GM23338 (cell line): ENCODE measurements around the gene MEGF11. TPM values are rescaled to one million over a fixed set of nuclear protein-coding genes. Genes with fewer than 3 reads are reported as not detected.

Experiments used
- ATAC-seq: fragments of 200-7000 bp; cut with Tn5 transposase; 3 replicates; pipeline ENCODE4 v1.9.1; 2020
- DNase-seq: peaks from one replicate; pipeline ENCODE4 v3.0.0-alpha.2; 2015; ENCODE audit warnings: low spot score
- H2AFZ ChIP-seq: fragments of 200-600 bp; sonication (generic); 2 replicates; pipeline ENCODE4 v1.8.0; 2016; ENCODE audit warnings: antibody characterized with exemption, mild to moderate bottlenecking, moderate library complexity
- H3F3A ChIP-seq: fragments of 200-600 bp; sonication (generic); replicated peaks from 2 replicates; pipeline ENCODE4 v1.8.0; 2017; ENCODE audit warnings: antibody characterized with exemption, mixed run types, low read depth
- H3K27ac ChIP-seq: fragments of 200-600 bp; sonication (generic); 2 replicates; pipeline ENCODE4 v1.6.1; 2016; ENCODE audit warnings: low read depth
- H3K27me3 ChIP-seq: fragments of 200-600 bp; sonication (generic); 2 replicates; pipeline ENCODE4 v1.8.0; 2016; ENCODE audit warnings: mild to moderate bottlenecking, mixed run types, moderate library complexity; ENCODE audit not compliant: insufficient read depth
- H3K36me3 ChIP-seq: fragments of 200-600 bp; sonication (generic); 2 replicates; pipeline ENCODE4 v1.8.0; 2016; ENCODE audit warnings: mild to moderate bottlenecking; ENCODE audit not compliant: insufficient read depth
- H3K4me1 ChIP-seq: fragments of 200-600 bp; sonication (generic); 2 replicates; pipeline ENCODE4 v1.8.0; 2016; ENCODE audit warnings: mild to moderate bottlenecking, moderate library complexity; ENCODE audit not compliant: insufficient read depth
- H3K4me2 ChIP-seq: fragments of 200-600 bp; sonication (generic); 2 replicates; pipeline ENCODE4 v1.7.1; 2017; ENCODE audit warnings: mixed run types
- H3K4me3 ChIP-seq: fragments of 200-600 bp; sonication (generic); 2 replicates; pipeline ENCODE4 v1.6.1; 2016; ENCODE audit warnings: mixed run types
- H3K79me2 ChIP-seq: fragments of 200-600 bp; sonication (generic); replicated peaks from 2 replicates; pipeline ENCODE4 v1.8.0; 2017; ENCODE audit warnings: mild to moderate bottlenecking; ENCODE audit not compliant: insufficient read depth
- H3K9me2 ChIP-seq: fragments of 200-600 bp; sonication (generic); 2 replicates; pipeline ENCODE4 v1.8.0; 2017; ENCODE audit not compliant: insufficient read depth
- H4K20me1 ChIP-seq: fragments of 200-600 bp; sonication (generic); replicated peaks from 2 replicates; pipeline ENCODE4 v1.8.0; 2017; ENCODE audit warnings: mild to moderate bottlenecking; ENCODE audit not compliant: insufficient read depth
- H3K27ac Mint-ChIP-seq: 2 replicates; pipeline ENCODE4 v1.8.0; 2020; ENCODE audit warnings: inconsistent platforms, mild to moderate bottlenecking, moderate library complexity, mixed read lengths
- H3K27me3 Mint-ChIP-seq: 3 replicates; pipeline ENCODE4 v1.8.0; 2022; ENCODE audit warnings: low read depth, mild to moderate bottlenecking, moderate library complexity, mixed read lengths, inconsistent platforms; ENCODE audit not compliant: insufficient read depth, poor library complexity
- H3K36me3 Mint-ChIP-seq: 3 replicates; pipeline ENCODE4 v1.8.0; 2021; ENCODE audit warnings: low read depth, mild to moderate bottlenecking, inconsistent platforms, moderate library complexity, mixed read lengths
- H3K4me1 Mint-ChIP-seq: 3 replicates; pipeline ENCODE4 v1.8.0; 2020; ENCODE audit warnings: mild to moderate bottlenecking, inconsistent platforms, mixed read lengths
- H3K4me3 Mint-ChIP-seq: 3 replicates; pipeline ENCODE4 v1.8.0; 2021; ENCODE audit warnings: moderate library complexity, mild to moderate bottlenecking, inconsistent platforms, mixed read lengths
- H3K9me3 Mint-ChIP-seq: 3 replicates; pipeline ENCODE4 v1.8.0; 2020; ENCODE audit warnings: moderate library complexity, mild to moderate bottlenecking, inconsistent platforms, mixed read lengths
- CREB1 ChIP-seq: fragments of 250-450 bp; sonication (Bioruptor Pico); IDR thresholded peaks from 2 replicates; pipeline ENCODE4 v1.5.0; 2020; ENCODE audit warnings: low read depth, mild to moderate bottlenecking, moderate library complexity
- EZH2 ChIP-seq: fragments of 200-600 bp; sonication (generic); IDR thresholded peaks from one replicate; pipeline ENCODE4 v1.8.0; 2017; ENCODE audit warnings: antibody characterized with exemption, mild to moderate bottlenecking, low read depth; ENCODE audit not compliant: unreplicated experiment
- EZH2phosphoT487 ChIP-seq: fragments of 200-600 bp; sonication (generic); IDR thresholded peaks from one replicate; pipeline ENCODE4 v1.8.1; 2018; ENCODE audit warnings: antibody characterized with exemption; ENCODE audit not compliant: unreplicated experiment
- JUNB ChIP-seq: IDR thresholded peaks from one replicate; pipeline ENCODE4 v1.6.1; 2016; ENCODE audit warnings: antibody characterized with exemption; ENCODE audit not compliant: unreplicated experiment
- NANOG ChIP-seq: IDR thresholded peaks from 2 replicates; pipeline ENCODE4 v1.6.1; 2016; ENCODE audit warnings: antibody characterized with exemption, borderline replicate concordance
- POLR2AphosphoS5 ChIP-seq: IDR thresholded peaks from 2 replicates; pipeline ENCODE4 v1.6.1; 2016; ENCODE audit warnings: antibody characterized with exemption, low read depth
- STAT1 ChIP-seq: IDR thresholded peaks from one replicate; pipeline ENCODE4 v1.6.1; 2016; ENCODE audit warnings: antibody characterized with exemption; ENCODE audit not compliant: unreplicated experiment
- ZNF114 ChIP-seq: fragments of 250-450 bp; sonication (Bioruptor Pico); IDR thresholded peaks from 2 replicates; pipeline ENCODE4 v1.5.0; 2020; ENCODE audit warnings: mild to moderate bottlenecking, moderate library complexity
- ZNF331 ChIP-seq: fragments of 250-450 bp; sonication (Bioruptor Pico); IDR thresholded peaks from 2 replicates; pipeline ENCODE4 v1.5.0; 2020; ENCODE audit warnings: low read depth, mild to moderate bottlenecking, moderate library complexity
- polyA plus RNA-seq: library from polyadenylated mRNA; unstranded; fragments of >200 nt; fragmentation: Nextera tagmentation; extraction: Ambion mirVana; gene quantifications from 2 replicates; pipeline ENCODE4 v1.2.1, GENCODE V29; 2016
- total RNA-seq: library from RNA; depleted of rRNA; stranded (reverse); fragments of >200 nt; shearing (Covaris generic); gene quantifications from 2 replicates; pipeline ENCODE4 v1.2.3, GENCODE V29; 2014
- TF ChIP-seq, protein P1 (sequence below), 2 experiments: fragments of 200-600 bp in 1 of 2; sonication (generic) in 1 of 2; conservative IDR thresholded peaks; 2 replicates each; pipeline versions ENCODE4 v1.5.1 to v1.6.1; 2016 to 2017; ENCODE audit warnings: antibody characterized with exemption in 2 of 2, low read depth in 2 of 2, mild to moderate bottlenecking in 2 of 2, moderate library complexity in 1 of 2
- TF ChIP-seq, protein P2 (sequence below): IDR thresholded peaks from 2 replicates; pipeline ENCODE4 v1.6.1; 2016; ENCODE audit warnings: antibody characterized with exemption
- TF ChIP-seq, protein P3 (sequence below): fragments of 250-450 bp; sonication (Bioruptor Pico); IDR thresholded peaks from 2 replicates; pipeline ENCODE4 v1.5.0; 2020; ENCODE audit warnings: mild to moderate bottlenecking, moderate library complexity
- TF ChIP-seq, protein P4 (sequence below): IDR thresholded peaks from one replicate; pipeline ENCODE4 v1.6.1; 2018; ENCODE audit warnings: antibody characterized with exemption; ENCODE audit not compliant: unreplicated experiment

The MEGF11 gene
- total and polyA plus RNA-seq, 2 experiments from 2014 or later, result 1.3 to 1.9 TPM

DNA sequence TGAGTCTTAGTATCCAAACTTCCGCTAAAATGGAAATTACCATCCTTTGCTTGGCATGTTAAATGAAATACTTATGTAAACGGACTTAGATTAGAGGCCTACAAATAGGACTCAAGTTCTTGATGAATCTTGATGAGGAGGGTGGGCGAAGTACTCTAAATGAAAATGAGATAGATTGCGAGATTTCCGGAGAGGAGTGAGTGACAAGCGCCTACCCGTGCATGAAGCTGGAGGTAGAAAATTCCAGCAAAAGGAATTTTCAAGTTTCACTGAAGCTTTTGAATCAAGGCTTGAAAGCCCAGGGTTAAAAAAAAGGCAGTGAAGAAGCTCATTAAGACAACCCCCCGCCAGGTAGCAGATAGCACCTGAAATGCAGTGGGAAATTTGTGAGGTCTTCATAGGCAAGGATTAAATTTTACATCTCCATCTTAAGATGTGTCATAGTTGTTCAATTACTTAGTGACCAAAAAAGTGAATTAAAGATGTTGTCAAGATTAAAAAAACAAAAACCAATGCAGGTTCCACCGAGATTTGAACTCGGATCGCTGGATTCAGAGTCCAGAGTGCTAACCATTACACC is 384.9 kb downstream of the MEGF11 start:
- Mint-ChIP-seq H3K9me3 (peaks cover 5% of the 10 kb centered on the region; the same call in 2 of the 3 replicates), H3K4me1 (peaks cover 9% of the 10 kb centered on the region; the same call in 2 of the 3 replicates), H3K27me3 (peaks cover 13% of the 10 kb centered on the region), H3K36me3 (peaks cover 4% of the 10 kb centered on the region; the same call in 2 of the 3 replicates), H3K4me3 (peak overlapping the region; percentile 99), H3K27ac (peak overlapping the region; percentile 99)
- no peak overlapping the region for H2AFZ ChIP-seq
- peak overlapping the region; percentile 92 for H3K4me3 ChIP-seq
- DNase-seq, result peak; percentile 48
- H3K4me2 ChIP-seq, result peak overlapping the region; percentile 94
- peak overlapping the region; percentile 87 for H3K27ac ChIP-seq
- TF ChIP-seq, protein P1, sequence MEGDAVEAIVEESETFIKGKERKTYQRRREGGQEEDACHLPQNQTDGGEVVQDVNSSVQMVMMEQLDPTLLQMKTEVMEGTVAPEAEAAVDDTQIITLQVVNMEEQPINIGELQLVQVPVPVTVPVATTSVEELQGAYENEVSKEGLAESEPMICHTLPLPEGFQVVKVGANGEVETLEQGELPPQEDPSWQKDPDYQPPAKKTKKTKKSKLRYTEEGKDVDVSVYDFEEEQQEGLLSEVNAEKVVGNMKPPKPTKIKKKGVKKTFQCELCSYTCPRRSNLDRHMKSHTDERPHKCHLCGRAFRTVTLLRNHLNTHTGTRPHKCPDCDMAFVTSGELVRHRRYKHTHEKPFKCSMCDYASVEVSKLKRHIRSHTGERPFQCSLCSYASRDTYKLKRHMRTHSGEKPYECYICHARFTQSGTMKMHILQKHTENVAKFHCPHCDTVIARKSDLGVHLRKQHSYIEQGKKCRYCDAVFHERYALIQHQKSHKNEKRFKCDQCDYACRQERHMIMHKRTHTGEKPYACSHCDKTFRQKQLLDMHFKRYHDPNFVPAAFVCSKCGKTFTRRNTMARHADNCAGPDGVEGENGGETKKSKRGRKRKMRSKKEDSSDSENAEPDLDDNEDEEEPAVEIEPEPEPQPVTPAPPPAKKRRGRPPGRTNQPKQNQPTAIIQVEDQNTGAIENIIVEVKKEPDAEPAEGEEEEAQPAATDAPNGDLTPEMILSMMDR (conservative IDR thresholded peaks at IDR 0.05; ENCODE audit: low read depth in 2 of 2), result no peak
- TF ChIP-seq CREB1, result no peak
- no peak for TF ChIP-seq NANOG
- TF ChIP-seq ZNF114, result no peak
- TF ChIP-seq POLR2AphosphoS5, result no peak
- TF ChIP-seq STAT1, result no peak
- TF ChIP-seq, protein P2, sequence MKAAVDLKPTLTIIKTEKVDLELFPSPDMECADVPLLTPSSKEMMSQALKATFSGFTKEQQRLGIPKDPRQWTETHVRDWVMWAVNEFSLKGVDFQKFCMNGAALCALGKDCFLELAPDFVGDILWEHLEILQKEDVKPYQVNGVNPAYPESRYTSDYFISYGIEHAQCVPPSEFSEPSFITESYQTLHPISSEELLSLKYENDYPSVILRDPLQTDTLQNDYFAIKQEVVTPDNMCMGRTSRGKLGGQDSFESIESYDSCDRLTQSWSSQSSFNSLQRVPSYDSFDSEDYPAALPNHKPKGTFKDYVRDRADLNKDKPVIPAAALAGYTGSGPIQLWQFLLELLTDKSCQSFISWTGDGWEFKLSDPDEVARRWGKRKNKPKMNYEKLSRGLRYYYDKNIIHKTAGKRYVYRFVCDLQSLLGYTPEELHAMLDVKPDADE, result no peak
- TF ChIP-seq, protein P3, sequence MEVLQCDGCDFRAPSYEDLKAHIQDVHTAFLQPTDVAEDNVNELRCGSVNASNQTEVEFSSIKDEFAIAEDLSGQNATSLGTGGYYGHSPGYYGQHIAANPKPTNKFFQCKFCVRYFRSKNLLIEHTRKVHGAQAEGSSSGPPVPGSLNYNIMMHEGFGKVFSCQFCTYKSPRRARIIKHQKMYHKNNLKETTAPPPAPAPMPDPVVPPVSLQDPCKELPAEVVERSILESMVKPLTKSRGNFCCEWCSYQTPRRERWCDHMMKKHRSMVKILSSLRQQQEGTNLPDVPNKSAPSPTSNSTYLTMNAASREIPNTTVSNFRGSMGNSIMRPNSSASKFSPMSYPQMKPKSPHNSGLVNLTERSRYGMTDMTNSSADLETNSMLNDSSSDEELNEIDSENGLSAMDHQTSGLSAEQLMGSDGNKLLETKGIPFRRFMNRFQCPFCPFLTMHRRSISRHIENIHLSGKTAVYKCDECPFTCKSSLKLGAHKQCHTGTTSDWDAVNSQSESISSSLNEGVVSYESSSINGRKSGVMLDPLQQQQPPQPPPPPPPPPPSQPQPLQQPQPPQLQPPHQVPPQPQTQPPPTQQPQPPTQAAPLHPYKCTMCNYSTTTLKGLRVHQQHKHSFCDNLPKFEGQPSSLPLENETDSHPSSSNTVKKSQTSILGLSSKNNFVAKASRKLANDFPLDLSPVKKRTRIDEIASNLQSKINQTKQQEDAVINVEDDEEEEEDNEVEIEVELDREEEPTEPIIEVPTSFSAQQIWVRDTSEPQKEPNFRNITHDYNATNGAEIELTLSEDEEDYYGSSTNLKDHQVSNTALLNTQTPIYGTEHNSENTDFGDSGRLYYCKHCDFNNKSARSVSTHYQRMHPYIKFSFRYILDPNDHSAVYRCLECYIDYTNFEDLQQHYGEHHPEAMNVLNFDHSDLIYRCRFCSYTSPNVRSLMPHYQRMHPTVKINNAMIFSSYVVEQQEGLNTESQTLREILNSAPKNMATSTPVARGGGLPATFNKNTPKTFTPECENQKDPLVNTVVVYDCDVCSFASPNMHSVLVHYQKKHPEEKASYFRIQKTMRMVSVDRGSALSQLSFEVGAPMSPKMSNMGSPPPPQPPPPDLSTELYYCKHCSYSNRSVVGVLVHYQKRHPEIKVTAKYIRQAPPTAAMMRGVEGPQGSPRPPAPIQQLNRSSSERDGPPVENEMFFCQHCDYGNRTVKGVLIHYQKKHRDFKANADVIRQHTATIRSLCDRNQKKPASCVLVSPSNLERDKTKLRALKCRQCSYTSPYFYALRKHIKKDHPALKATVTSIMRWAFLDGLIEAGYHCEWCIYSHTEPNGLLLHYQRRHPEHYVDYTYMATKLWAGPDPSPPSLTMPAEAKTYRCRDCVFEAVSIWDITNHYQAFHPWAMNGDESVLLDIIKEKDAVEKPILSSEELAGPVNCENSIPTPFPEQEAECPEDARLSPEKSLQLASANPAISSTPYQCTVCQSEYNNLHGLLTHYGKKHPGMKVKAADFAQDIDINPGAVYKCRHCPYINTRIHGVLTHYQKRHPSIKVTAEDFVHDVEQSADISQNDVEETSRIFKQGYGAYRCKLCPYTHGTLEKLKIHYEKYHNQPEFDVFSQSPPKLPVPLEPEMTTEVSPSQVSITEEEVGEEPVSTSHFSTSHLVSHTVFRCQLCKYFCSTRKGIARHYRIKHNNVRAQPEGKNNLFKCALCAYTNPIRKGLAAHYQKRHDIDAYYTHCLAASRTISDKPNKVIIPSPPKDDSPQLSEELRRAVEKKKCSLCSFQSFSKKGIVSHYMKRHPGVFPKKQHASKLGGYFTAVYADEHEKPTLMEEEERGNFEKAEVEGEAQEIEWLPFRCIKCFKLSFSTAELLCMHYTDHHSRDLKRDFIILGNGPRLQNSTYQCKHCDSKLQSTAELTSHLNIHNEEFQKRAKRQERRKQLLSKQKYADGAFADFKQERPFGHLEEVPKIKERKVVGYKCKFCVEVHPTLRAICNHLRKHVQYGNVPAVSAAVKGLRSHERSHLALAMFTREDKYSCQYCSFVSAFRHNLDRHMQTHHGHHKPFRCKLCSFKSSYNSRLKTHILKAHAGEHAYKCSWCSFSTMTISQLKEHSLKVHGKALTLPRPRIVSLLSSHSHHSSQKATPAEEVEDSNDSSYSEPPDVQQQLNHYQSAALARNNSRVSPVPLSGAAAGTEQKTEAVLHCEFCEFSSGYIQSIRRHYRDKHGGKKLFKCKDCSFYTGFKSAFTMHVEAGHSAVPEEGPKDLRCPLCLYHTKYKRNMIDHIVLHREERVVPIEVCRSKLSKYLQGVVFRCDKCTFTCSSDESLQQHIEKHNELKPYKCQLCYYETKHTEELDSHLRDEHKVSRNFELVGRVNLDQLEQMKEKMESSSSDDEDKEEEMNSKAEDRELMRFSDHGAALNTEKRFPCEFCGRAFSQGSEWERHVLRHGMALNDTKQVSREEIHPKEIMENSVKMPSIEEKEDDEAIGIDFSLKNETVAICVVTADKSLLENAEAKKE, result no peak
- no peak for TF ChIP-seq ZNF331 (CRISPR knock-in tag)
- no peak for TF ChIP-seq JUNB
- TF ChIP-seq, protein P4, sequence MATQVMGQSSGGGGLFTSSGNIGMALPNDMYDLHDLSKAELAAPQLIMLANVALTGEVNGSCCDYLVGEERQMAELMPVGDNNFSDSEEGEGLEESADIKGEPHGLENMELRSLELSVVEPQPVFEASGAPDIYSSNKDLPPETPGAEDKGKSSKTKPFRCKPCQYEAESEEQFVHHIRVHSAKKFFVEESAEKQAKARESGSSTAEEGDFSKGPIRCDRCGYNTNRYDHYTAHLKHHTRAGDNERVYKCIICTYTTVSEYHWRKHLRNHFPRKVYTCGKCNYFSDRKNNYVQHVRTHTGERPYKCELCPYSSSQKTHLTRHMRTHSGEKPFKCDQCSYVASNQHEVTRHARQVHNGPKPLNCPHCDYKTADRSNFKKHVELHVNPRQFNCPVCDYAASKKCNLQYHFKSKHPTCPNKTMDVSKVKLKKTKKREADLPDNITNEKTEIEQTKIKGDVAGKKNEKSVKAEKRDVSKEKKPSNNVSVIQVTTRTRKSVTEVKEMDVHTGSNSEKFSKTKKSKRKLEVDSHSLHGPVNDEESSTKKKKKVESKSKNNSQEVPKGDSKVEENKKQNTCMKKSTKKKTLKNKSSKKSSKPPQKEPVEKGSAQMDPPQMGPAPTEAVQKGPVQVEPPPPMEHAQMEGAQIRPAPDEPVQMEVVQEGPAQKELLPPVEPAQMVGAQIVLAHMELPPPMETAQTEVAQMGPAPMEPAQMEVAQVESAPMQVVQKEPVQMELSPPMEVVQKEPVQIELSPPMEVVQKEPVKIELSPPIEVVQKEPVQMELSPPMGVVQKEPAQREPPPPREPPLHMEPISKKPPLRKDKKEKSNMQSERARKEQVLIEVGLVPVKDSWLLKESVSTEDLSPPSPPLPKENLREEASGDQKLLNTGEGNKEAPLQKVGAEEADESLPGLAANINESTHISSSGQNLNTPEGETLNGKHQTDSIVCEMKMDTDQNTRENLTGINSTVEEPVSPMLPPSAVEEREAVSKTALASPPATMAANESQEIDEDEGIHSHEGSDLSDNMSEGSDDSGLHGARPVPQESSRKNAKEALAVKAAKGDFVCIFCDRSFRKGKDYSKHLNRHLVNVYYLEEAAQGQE, result no peak
- TF ChIP-seq EZH2phosphoT487, result no peak
- no peak for TF ChIP-seq EZH2
- H3K9me2 ChIP-seq, result no peaks in the 10 kb centered on the region
- H4K20me1 ChIP-seq, result peaks cover 5% of the 10 kb centered on the region; the same call in 1 of the 2 replicates
- no peaks in the 10 kb centered on the region for H3K27me3 ChIP-seq
- ATAC-seq, result no peak
- H3K79me2 ChIP-seq, result peaks cover 40% of the 10 kb centered on the region
- no peaks in the 10 kb centered on the region for H3F3A ChIP-seq
- peaks cover 7% of the 10 kb centered on the region for H3K4me1 ChIP-seq
- no peaks in the 10 kb centered on the region for H3K36me3 ChIP-seq
